Memory B cell (primary cell): Measurements from ENCODE around the gene PTPN1.

Experiments
- ATAC-seq: fragments of 150-1000 bp; cut with Tn5 transposase; 2 replicates; pipeline ENCODE4 v1.10.0; 2021; ENCODE audit warnings: low read depth, mild to moderate bottlenecking, moderate library complexity
- DNase-seq, 2 donors: peaks; one replicate each; pipeline ENCODE4 v3.0.0; 2022; ENCODE audit warnings: low spot score in 2 of 2
- H3K27ac Mint-ChIP-seq: one replicate; pipeline ENCODE4 v1.8.0; 2022; ENCODE audit warnings: mild to moderate bottlenecking, moderate library complexity, mixed read lengths
- H3K27me3 Mint-ChIP-seq: one replicate; pipeline ENCODE4 v1.8.0; 2022; ENCODE audit warnings: mixed read lengths
- H3K36me3 Mint-ChIP-seq: one replicate; pipeline ENCODE4 v1.8.0; 2022; ENCODE audit warnings: mild to moderate bottlenecking, mixed read lengths
- H3K4me1 Mint-ChIP-seq: one replicate; pipeline ENCODE4 v1.8.0; 2022; ENCODE audit warnings: mixed read lengths
- H3K4me3 Mint-ChIP-seq: one replicate; pipeline ENCODE4 v1.8.0; 2022; ENCODE audit warnings: mild to moderate bottlenecking, moderate library complexity, mixed read lengths
- H3K9me3 Mint-ChIP-seq: one replicate; pipeline ENCODE4 v1.8.0; 2022; ENCODE audit warnings: mixed read lengths

The PTPN1 gene

GRCh38 chr20:50509923-50510705 is at the start of gene PTPN1:
PTPN1 (plus strand) TSS chr20:50510383; CDS start chr20:50510528, 145 bp downstream.
- Mint-ChIP-seq H3K27me3 (no peaks in the 10 kb centered on the region), H3K9me3 (no peaks in the 10 kb centered on the region), H3K36me3 (peaks cover 11% of the 10 kb centered on the region), H3K4me3 (peak within 1 kb of the TSS; percentile 99), H3K4me1 (peaks cover 36% of the 10 kb centered on the region), H3K27ac (peak within 1 kb of the TSS; percentile 99)
- DNase-seq (peak; percentile 96 to 99), ATAC-seq (peak; percentile 92)

- ATAC-seq (peak; percentile 75), DNase-seq (peak; percentile 68 to 79)
- Mint-ChIP-seq H3K4me1 (peaks cover 8% of the 10 kb centered on the region), H3K27me3 (peaks cover 14% of the 10 kb centered on the region), H3K36me3 (no peaks in the 10 kb centered on the region), H3K27ac (no peak overlapping the region), H3K4me3 (no peak overlapping the region), H3K9me3 (no peaks in the 10 kb centered on the region)
Observed at GRCh38 chr20:50460608-50461267, 49.4 kb upstream of the PTPN1 start.

GRCh38 chr20:50462093-50462690 is 48.0 kb upstream of the PTPN1 start:
- Mint-ChIP-seq H3K9me3 (no peaks in the 10 kb centered on the region), H3K27me3 (peaks cover 7% of the 10 kb centered on the region), H3K27ac (no peak overlapping the region), H3K4me3 (no peak overlapping the region), H3K36me3 (no peaks in the 10 kb centered on the region), H3K4me1 (peaks cover 8% of the 10 kb centered on the region)
- DNase-seq (no peak), ATAC-seq (no peak)

GRCh38 chr20:50464026-50464724 is 46.0 kb upstream of the PTPN1 start:
- DNase-seq = peak; percentile 52 to 65
- peak overlapping the region; percentile 32 for H3K4me3 Mint-ChIP-seq
- no peaks in the 10 kb centered on the region for H3K36me3 Mint-ChIP-seq

GRCh38 chr20:50464725-50465650 is 45.2 kb upstream of the PTPN1 start:
- Mint-ChIP-seq H3K9me3 (no peaks in the 10 kb centered on the region), H3K36me3 (no peaks in the 10 kb centered on the region), H3K4me1 (peaks cover 11% of the 10 kb centered on the region), H3K27me3 (no peaks in the 10 kb centered on the region), H3K4me3 (no peak overlapping the region), H3K27ac (no peak overlapping the region)
- DNase-seq (no peak), ATAC-seq (no peak)

More at GRCh38 chr20:50464026-50464724, 46.0 kb upstream of the PTPN1 start:
- Mint-ChIP-seq H3K4me1 (peaks cover 11% of the 10 kb centered on the region), H3K27me3 (peaks cover 3% of the 10 kb centered on the region), H3K9me3 (no peaks in the 10 kb centered on the region), H3K27ac (no peak overlapping the region)
- peak; percentile 79 for ATAC-seq

- Mint-ChIP-seq H3K4me1 (peaks cover 11% of the 10 kb centered on the region), H3K4me3 (no peak overlapping the region), H3K36me3 (no peaks in the 10 kb centered on the region), H3K27ac (no peak overlapping the region), H3K27me3 (no peaks in the 10 kb centered on the region), H3K9me3 (no peaks in the 10 kb centered on the region)
- DNase-seq (no peak), ATAC-seq (no peak)
Observed at GRCh38 chr20:50467174-50467573, 43.0 kb upstream of the PTPN1 start.

GRCh38 chr20:50467718-50468356 is 42.3 kb upstream of the PTPN1 start:
- Mint-ChIP-seq H3K4me3 (no peak overlapping the region), H3K9me3 (no peaks in the 10 kb centered on the region), H3K27me3 (no peaks in the 10 kb centered on the region), H3K4me1 (peaks cover 13% of the 10 kb centered on the region), H3K27ac (no peak overlapping the region), H3K36me3 (no peaks in the 10 kb centered on the region)
- DNase-seq (no peak), ATAC-seq (peak; percentile 43)

- ATAC-seq (no peak), DNase-seq (no peak)
- no peaks in the 10 kb centered on the region for H3K27me3 Mint-ChIP-seq
- H3K4me3 Mint-ChIP-seq = no peak overlapping the region
- H3K27ac Mint-ChIP-seq = no peak overlapping the region
- no peaks in the 10 kb centered on the region for H3K36me3 Mint-ChIP-seq
- no peaks in the 10 kb centered on the region for H3K9me3 Mint-ChIP-seq
- H3K4me1 Mint-ChIP-seq = peaks cover 18% of the 10 kb centered on the region
Observed at GRCh38 chr20:50468378-50468798, 41.8 kb upstream of the PTPN1 start.

- H3K9me3 Mint-ChIP-seq = no peaks in the 10 kb centered on the region
- no peaks in the 10 kb centered on the region for H3K36me3 Mint-ChIP-seq
- ATAC-seq = no peak
- H3K4me1 Mint-ChIP-seq = peaks cover 16% of the 10 kb centered on the region
- no peaks in the 10 kb centered on the region for H3K27me3 Mint-ChIP-seq
- no peak overlapping the region for H3K4me3 Mint-ChIP-seq
- H3K27ac Mint-ChIP-seq = no peak overlapping the region
- DNase-seq = no peak
Observed at GRCh38 chr20:50469176-50469723, 40.9 kb upstream of the PTPN1 start.

- Mint-ChIP-seq H3K4me1 (peaks cover 14% of the 10 kb centered on the region), H3K9me3 (no peaks in the 10 kb centered on the region), H3K4me3 (no peak overlapping the region), H3K27ac (no peak overlapping the region), H3K36me3 (no peaks in the 10 kb centered on the region), H3K27me3 (no peaks in the 10 kb centered on the region)
- ATAC-seq (no peak), DNase-seq (no peak)
Observed at GRCh38 chr20:50469796-50470195, 40.4 kb upstream of the PTPN1 start.

- Mint-ChIP-seq H3K27me3 (no peaks in the 10 kb centered on the region), H3K4me3 (no peak overlapping the region), H3K9me3 (no peaks in the 10 kb centered on the region)
Observed at GRCh38 chr20:50470264-50470858, 39.8 kb upstream of the PTPN1 start.

GRCh38 chr20:50471231-50471630 is 39.0 kb upstream of the PTPN1 start:
- peaks cover 14% of the 10 kb centered on the region for H3K4me1 Mint-ChIP-seq
- no peaks in the 10 kb centered on the region for H3K27me3 Mint-ChIP-seq
- H3K27ac Mint-ChIP-seq = no peak overlapping the region
- ATAC-seq (peak; percentile 39), DNase-seq (no peak)
- no peaks in the 10 kb centered on the region for H3K36me3 Mint-ChIP-seq
- no peak overlapping the region for H3K4me3 Mint-ChIP-seq
- no peaks in the 10 kb centered on the region for H3K9me3 Mint-ChIP-seq

More at GRCh38 chr20:50470264-50470858, 39.8 kb upstream of the PTPN1 start:
- Mint-ChIP-seq H3K4me1 (peaks cover 14% of the 10 kb centered on the region), H3K27ac (no peak overlapping the region), H3K36me3 (no peaks in the 10 kb centered on the region)
- no peak for ATAC-seq
- no peak for DNase-seq
